Cardiac muscle cell (in vitro differentiated cells and primary cell): ENCODE data around the gene CDC27. TPM values are rescaled to one million over a fixed set of nuclear protein-coding genes. Genes with fewer than 3 reads are reported as not detected.
"Not testable (repeated sequence)": the region's sequence is repeated elsewhere in the genome, so short reads cannot be mapped to it uniquely, and the experiment has no call there.

ENCODE experiments used
- DNase-seq, 2 donors: peaks; one replicate each; pipeline versions ENCODE4 v3.0.0 to v3.0.0-alpha.2; 2010 to 2017; ENCODE audit warnings: low read depth in 1 of 2, low spot score in 1 of 2
- H3K27ac ChIP-seq: fragments of 200-600 bp; sonication (generic); 2 replicates; pipeline ENCODE4 v1.5.1; 2016
- H3K27me3 ChIP-seq: fragments of 200-600 bp; sonication (generic); 2 replicates; pipeline ENCODE4 v1.6.0; 2016; ENCODE audit warnings: control low read depth
- H3K36me3 ChIP-seq: fragments of 200-600 bp; sonication (generic); 2 replicates; pipeline ENCODE4 v1.5.1; 2016; ENCODE audit warnings: control low read depth
- H3K4me1 ChIP-seq: fragments of 200-600 bp; sonication (generic); 2 replicates; pipeline ENCODE4 v1.8.1; 2017; ENCODE audit warnings: low read depth, mild to moderate bottlenecking, mixed run types
- H3K4me3 ChIP-seq: fragments of 200-600 bp; sonication (generic); 2 replicates; pipeline ENCODE4 v1.5.1; 2016; ENCODE audit warnings: mild to moderate bottlenecking
- H3K9me3 ChIP-seq: fragments of 200-600 bp; sonication (generic); 2 replicates; pipeline ENCODE4 v1.5.1; 2017; ENCODE audit warnings: low read depth, mild to moderate bottlenecking, control low read depth
- polyA plus RNA-seq: library from polyadenylated mRNA; unstranded; fragments of >200 nt; fragmentation: Nextera tagmentation; extraction: Ambion mirVana; gene quantifications from 2 replicates; pipeline ENCODE4 v1.2.1, GENCODE V29; 2016
- total RNA-seq: library from RNA; depleted of rRNA; stranded (reverse); fragments of >200 nt; gene quantifications from 2 replicates; pipeline ENCODE4 v1.2.3, GENCODE V29; 2016
- TF ChIP-seq, protein P1 (sequence below): IDR thresholded peaks from 2 replicates; pipeline ENCODE4 v1.5.1; 2012; ENCODE audit warnings: low read depth, mild to moderate bottlenecking, low read length

CDC27 gene
- total and polyA plus RNA-seq, 2 experiments from 2014 or later = 52.9 to 85.4 TPM

DNA sequence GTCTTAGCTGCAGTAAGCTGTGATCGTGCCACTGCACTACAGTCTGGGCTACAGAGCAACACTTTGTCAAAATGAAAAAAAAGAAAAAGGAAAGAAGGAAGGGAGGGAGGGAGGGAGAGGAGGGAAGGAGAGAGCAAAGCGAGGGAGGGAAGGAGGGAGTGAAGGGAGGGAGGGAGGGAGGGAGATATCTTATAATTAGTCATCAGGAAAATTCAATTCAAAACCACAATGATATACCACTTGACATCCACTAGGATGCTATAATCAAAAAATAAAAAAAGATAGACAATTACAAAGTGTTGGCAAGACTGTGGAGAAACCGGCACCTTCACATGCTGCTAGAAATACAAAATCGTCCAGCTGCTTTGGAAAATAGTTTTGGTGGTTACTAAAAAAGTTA, 93.8 kb downstream of the CDC27 start:
- no peaks in the 10 kb centered on the region for H3K4me1 ChIP-seq
- TF ChIP-seq, protein P1, sequence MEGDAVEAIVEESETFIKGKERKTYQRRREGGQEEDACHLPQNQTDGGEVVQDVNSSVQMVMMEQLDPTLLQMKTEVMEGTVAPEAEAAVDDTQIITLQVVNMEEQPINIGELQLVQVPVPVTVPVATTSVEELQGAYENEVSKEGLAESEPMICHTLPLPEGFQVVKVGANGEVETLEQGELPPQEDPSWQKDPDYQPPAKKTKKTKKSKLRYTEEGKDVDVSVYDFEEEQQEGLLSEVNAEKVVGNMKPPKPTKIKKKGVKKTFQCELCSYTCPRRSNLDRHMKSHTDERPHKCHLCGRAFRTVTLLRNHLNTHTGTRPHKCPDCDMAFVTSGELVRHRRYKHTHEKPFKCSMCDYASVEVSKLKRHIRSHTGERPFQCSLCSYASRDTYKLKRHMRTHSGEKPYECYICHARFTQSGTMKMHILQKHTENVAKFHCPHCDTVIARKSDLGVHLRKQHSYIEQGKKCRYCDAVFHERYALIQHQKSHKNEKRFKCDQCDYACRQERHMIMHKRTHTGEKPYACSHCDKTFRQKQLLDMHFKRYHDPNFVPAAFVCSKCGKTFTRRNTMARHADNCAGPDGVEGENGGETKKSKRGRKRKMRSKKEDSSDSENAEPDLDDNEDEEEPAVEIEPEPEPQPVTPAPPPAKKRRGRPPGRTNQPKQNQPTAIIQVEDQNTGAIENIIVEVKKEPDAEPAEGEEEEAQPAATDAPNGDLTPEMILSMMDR = no peak
- H3K9me3 ChIP-seq = no peaks in the 10 kb centered on the region
- peak in 1 of 2 donors; percentile 32 for DNase-seq
- no peaks in the 10 kb centered on the region for H3K27me3 ChIP-seq
- no peak overlapping the region for H3K27ac ChIP-seq
- no peaks in the 10 kb centered on the region for H3K36me3 ChIP-seq
- H3K4me3 ChIP-seq = no peak overlapping the region

DNA sequence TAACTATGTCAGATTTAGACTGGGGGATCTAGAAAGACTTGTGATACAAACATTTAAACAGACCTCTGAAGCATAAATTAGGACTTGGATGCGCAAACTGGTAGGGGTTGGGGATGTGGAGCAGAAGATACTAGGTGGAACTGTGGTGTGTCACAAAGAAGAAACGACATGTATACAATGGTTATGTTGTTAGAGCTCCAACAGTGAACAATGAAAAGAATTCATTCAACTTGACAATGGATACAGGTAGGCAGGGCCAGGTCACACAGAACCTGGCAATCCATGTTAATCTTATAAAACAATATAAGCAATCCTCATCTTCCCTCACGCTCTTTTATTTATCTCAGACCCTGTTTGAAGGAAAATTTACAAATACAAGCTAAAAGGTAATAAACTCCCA, 102.0 kb downstream of the CDC27 start:
- no peak for DNase-seq
- Histone ChIP-seq H3K27ac (no peak overlapping the region), H3K27me3 (no peaks in the 10 kb centered on the region), H3K4me3 (no peak overlapping the region), H3K36me3 (no peaks in the 10 kb centered on the region), H3K9me3 (no peaks in the 10 kb centered on the region), H3K4me1 (no peaks in the 10 kb centered on the region)
- TF ChIP-seq, protein P1 = no peak

DNA sequence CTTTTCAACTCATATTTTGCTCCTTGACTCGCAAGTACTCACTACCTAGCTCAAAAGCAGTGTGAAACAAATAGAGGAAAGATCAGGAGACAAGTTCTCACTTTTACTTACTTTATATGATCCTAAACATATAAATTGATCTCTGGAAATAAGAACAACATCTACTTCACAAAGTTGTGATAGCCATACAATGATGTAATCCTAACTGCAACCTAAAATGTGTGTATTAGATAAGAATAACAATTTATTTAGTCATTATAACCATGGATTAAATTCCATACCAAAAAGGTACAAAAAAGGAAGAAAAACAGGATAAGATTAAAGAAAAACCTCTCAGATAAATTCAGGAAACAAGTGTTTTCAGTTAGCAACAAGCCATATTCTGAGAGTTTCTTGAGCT, 103.4 kb downstream of the CDC27 start:
- TF ChIP-seq, protein P1 = no peak
- no peaks in the 10 kb centered on the region for H3K4me1 ChIP-seq
- no peaks in the 10 kb centered on the region for H3K27me3 ChIP-seq
- no peak overlapping the region for H3K27ac ChIP-seq
- H3K9me3 ChIP-seq = no peaks in the 10 kb centered on the region
- H3K4me3 ChIP-seq = no peak overlapping the region
- DNase-seq = no peak
- no peaks in the 10 kb centered on the region for H3K36me3 ChIP-seq

DNA sequence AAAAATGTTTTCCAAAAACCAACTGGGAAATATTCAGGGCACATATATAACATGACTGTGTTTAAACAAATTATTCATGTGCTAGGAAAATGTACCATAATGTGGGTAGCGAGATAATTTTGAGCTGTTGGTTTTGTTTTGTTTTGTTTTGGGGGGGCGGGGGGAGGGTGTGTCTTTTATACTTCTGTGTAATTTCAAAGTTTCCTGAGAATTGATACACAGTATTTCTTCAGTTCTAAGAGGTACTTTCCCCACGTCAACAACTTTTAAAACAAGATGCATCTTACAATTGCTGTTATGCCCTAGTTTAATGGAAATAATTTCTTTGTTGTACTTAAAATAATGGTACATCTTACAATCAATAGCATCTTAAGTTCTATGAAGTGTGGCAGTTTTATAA, 110.3 kb downstream of the CDC27 start:
- Histone ChIP-seq H3K4me3 (no peak overlapping the region), H3K36me3 (no peaks in the 10 kb centered on the region), H3K27me3 (no peaks in the 10 kb centered on the region), H3K27ac (no peak overlapping the region), H3K4me1 (no peaks in the 10 kb centered on the region), H3K9me3 (no peaks in the 10 kb centered on the region)
- TF ChIP-seq, protein P1 = no peak
- no peak for DNase-seq

DNA sequence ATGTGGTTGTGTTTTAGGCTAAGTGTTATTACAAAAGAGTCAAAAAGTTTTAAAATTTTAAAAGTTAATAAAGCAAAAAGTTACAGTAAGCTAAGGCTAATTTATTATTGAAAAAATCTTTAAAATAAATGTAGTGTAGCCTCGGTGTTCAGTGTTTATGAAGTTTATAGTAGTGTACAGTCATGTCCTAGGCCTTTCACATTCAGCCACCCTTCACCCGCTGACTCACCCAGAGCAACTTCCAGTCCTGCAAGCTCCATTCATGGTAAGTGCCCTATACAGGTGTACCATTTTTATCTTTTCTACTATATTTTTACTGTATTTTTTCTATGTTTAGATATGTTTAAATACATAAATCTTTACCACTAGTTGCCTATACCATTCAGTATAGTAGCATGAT, 111.5 kb downstream of the CDC27 start:
- TF ChIP-seq, protein P1 = no peak
- H3K36me3 ChIP-seq = no peaks in the 10 kb centered on the region
- H3K4me1 ChIP-seq = no peaks in the 10 kb centered on the region
- no peak overlapping the region for H3K27ac ChIP-seq
- H3K9me3 ChIP-seq = no peaks in the 10 kb centered on the region
- no peak overlapping the region for H3K4me3 ChIP-seq
- DNase-seq = no peak
- H3K27me3 ChIP-seq = no peaks in the 10 kb centered on the region

DNA sequence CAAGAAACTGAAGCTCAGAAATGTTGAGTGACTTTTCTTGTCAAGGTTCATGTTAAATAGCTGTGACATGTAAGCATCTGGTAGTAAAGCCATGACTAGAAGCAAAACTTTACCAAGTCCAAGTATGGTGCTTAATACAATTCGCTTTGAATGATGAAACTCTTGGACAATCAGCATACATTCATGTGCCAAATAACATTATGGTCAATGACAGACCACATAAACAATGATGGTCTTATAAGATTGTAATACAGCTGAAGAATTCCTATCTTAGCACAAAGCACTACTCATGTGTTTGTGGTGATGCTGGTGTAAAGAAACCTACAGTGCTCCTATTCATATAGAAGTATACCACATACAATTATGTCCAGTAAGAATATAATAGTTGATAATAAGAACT, 112.9 kb downstream of the CDC27 start:
- H3K36me3 ChIP-seq = no peaks in the 10 kb centered on the region
- H3K27me3 ChIP-seq = no peaks in the 10 kb centered on the region
- H3K9me3 ChIP-seq = no peaks in the 10 kb centered on the region
- peak in 1 of 2 donors; percentile 15 for DNase-seq
- H3K4me1 ChIP-seq = no peaks in the 10 kb centered on the region
- TF ChIP-seq, protein P1 = no peak
- no peak overlapping the region for H3K4me3 ChIP-seq
- no peak overlapping the region for H3K27ac ChIP-seq

DNA sequence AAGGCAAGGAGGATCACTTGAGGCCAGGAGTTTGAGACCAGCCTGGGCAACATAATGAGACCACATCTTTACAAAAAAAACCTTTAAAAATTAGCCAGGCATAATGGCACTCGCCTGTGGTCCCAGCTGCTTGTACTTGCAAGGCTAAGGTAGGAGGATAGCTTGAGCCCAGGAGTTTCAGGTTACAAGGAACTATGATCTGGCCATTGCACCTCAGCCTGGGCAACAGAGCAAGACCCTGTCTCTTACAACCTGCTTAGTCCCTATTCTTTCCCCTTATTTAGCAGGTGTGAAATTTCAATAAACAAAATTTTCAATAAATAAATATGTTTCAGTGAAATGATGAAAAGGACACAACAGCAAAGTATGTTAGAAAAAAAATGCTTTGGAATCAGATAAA, 114.7 kb downstream of the CDC27 start:
- H3K4me3 ChIP-seq, H3K36me3 ChIP-seq, H3K4me1 ChIP-seq, H3K27ac ChIP-seq, DNase-seq, H3K9me3 ChIP-seq, H3K27me3 ChIP-seq: not testable (repeated sequence)

DNA sequence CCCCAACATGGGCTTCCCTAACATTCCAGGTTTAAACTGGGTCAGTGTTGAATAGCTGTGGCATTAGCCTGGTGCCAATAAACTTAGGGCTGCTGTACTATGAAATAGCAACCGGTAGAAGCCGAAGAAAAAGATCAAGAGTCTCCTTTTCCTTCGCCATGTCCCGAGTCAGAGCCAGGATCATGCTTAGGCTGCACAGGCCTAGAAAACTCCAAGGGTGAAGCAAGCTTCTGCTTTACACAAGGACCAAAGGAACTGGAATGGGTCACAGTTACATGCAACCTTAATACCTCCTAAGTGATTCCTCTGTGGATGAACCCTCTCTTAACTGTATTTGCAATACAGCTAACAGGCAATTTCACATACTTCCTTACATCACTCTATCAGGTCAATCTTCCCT, 115.5 kb downstream of the CDC27 start:
- H3K27ac ChIP-seq, H3K27me3 ChIP-seq, H3K4me1 ChIP-seq, H3K36me3 ChIP-seq, H3K4me3 ChIP-seq, DNase-seq, H3K9me3 ChIP-seq: not testable (repeated sequence)
